ENCODE data around the gene TPRN.

DNA sequence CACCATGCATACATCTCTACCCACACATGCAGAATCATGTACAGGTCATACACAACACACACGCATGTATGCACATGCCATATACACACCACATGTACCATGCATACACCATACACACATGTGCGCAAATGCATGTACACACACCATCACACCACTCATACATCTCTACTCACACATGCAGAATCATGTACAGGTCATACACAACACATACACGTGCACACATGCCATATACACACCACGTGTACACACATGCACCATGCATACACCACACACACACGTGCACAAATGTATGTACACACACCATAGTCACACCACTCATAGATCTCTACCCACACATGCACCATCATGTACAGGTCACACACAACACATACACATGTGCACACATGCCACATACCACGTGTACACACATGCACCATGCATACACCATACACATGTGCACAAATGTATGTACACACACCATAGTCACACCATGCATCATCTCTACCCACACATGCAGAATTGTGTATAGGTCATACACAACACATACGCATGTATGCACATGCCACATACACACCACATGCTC, 47.6 kb downstream of the TPRN start:
- TF ChIP-seq, protein P1, sequence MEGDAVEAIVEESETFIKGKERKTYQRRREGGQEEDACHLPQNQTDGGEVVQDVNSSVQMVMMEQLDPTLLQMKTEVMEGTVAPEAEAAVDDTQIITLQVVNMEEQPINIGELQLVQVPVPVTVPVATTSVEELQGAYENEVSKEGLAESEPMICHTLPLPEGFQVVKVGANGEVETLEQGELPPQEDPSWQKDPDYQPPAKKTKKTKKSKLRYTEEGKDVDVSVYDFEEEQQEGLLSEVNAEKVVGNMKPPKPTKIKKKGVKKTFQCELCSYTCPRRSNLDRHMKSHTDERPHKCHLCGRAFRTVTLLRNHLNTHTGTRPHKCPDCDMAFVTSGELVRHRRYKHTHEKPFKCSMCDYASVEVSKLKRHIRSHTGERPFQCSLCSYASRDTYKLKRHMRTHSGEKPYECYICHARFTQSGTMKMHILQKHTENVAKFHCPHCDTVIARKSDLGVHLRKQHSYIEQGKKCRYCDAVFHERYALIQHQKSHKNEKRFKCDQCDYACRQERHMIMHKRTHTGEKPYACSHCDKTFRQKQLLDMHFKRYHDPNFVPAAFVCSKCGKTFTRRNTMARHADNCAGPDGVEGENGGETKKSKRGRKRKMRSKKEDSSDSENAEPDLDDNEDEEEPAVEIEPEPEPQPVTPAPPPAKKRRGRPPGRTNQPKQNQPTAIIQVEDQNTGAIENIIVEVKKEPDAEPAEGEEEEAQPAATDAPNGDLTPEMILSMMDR (IDR thresholded peaks at IDR 0.05; ENCODE audit: extremely low read depth in 1 of 2, insufficient read depth in 1 of 2, low read depth in 1 of 2, low read length in 2 of 2) = no peak
- TF ChIP-seq POLR2A (IDR thresholded peaks at IDR 0.05; ENCODE audit: low read depth, low read length) (no peak), POLR2AphosphoS5 (IDR thresholded peaks at IDR 0.05; ENCODE audit: insufficient read depth, low read depth, low read length) (no peak), MYC (IDR thresholded peaks at IDR 0.05; ENCODE audit: low read depth, low read length) (no peak), EZH2 (IDR thresholded peaks at IDR 0.05; ENCODE audit: borderline replicate concordance, low read depth, low read length, severe bottlenecking) (no peak), GATA2 (IDR thresholded peaks at IDR 0.05; ENCODE audit: insufficient read depth, insufficient read length, low read depth, low read length) (no peak), FOS (IDR thresholded peaks at IDR 0.05; ENCODE audit: borderline replicate concordance, insufficient read depth, low read length) (no peak)
- TF ChIP-seq, protein P2, sequence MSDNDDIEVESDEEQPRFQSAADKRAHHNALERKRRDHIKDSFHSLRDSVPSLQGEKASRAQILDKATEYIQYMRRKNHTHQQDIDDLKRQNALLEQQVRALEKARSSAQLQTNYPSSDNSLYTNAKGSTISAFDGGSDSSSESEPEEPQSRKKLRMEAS (IDR thresholded peaks at IDR 0.05; ENCODE audit: insufficient read depth, insufficient read length) = no peak
